H1 (cell line): ENCODE data around the gene CASR. TPM values are rescaled to one million over a fixed set of nuclear protein-coding genes. Genes with fewer than 3 reads are reported as not detected.

ENCODE experiments used
- BCL11A ChIP-seq, 2 experiments: IDR thresholded peaks; one replicate each; pipeline ENCODE4 v1.6.1; 2011; ENCODE audit warnings: low read depth in 2 of 2, low read length in 2 of 2, mild to moderate bottlenecking in 2 of 2
- BRCA1 ChIP-seq: IDR thresholded peaks from 2 replicates; pipeline ENCODE4 v1.6.1; 2012; ENCODE audit warnings: low read depth, low read length, improper control_type of control experiment
- E2F6 ChIP-seq: IDR thresholded peaks from 2 replicates; pipeline ENCODE4 v1.6.1; 2012; ENCODE audit warnings: inconsistent platforms
- JUN ChIP-seq: IDR thresholded peaks from 2 replicates; pipeline ENCODE4 v1.6.1; 2011; ENCODE audit warnings: low read depth, mild to moderate bottlenecking, improper control_type of control experiment, low read length
- RNF2 ChIP-seq: fragments of 200-900, 300-1000 bp; sonication (generic); IDR thresholded peaks from 2 replicates; pipeline ENCODE4 v1.7.1; 2016; ENCODE audit warnings: borderline replicate concordance, low read depth, mild to moderate bottlenecking, antibody characterized with exemption, low read length; ENCODE audit not compliant: poor library complexity, severe bottlenecking; ENCODE audit errors: missing control alignments
- SIN3A ChIP-seq, 2 experiments: IDR thresholded peaks in 1 of 2; conservative IDR thresholded peaks in 1 of 2; 2 replicates each; pipeline ENCODE4 v1.6.1; 2011 to 2012; ENCODE audit warnings: low read length in 2 of 2, improper control_type of control experiment in 1 of 2, low read depth in 1 of 2, mild to moderate bottlenecking in 1 of 2
- SP4 ChIP-seq: IDR thresholded peaks from 2 replicates; pipeline ENCODE4 v1.6.1; 2012; ENCODE audit warnings: low read length, inconsistent platforms
- TAF1 ChIP-seq: IDR thresholded peaks from 2 replicates; pipeline ENCODE4 v1.6.1; 2011; ENCODE audit warnings: mild to moderate bottlenecking, low read depth, low read length
- polyA plus RNA-seq, 7 experiments: library from polyadenylated mRNA; depleted of rRNA in 3 of 7; stranded (reverse) in 5 of 7; unstranded in 2 of 7; fragments of >200 nt in 5 of 7; fragments of 200-250 nt in 2 of 7; gene quantifications; 1 replicate in 5 of 7; 2 replicates in 1 of 7; 4 replicates in 1 of 7; pipeline versions ENCODE4 v1.2.1 to v1.2.3, GENCODE V29; 2011 to 2013; ENCODE audit warnings: missing spikeins in 2 of 7, mixed read lengths in 2 of 7
- total RNA-seq: library from RNA; stranded (reverse); fragmentation: NEBNext Ultra II Directional; extraction: Animal tissue kit (Norgen Biotek cat#: 25700); gene quantifications from 2 replicates; pipeline ENCODE4 v1.2.1, GENCODE V29; 2021

Gene CASR
- total and polyA plus RNA-seq, 2 of the 8 experiments (the other 6 are each of a cell fraction or from before 2014, with no cell fraction given) = 0.36 to 0.58 TPM

DNA sequence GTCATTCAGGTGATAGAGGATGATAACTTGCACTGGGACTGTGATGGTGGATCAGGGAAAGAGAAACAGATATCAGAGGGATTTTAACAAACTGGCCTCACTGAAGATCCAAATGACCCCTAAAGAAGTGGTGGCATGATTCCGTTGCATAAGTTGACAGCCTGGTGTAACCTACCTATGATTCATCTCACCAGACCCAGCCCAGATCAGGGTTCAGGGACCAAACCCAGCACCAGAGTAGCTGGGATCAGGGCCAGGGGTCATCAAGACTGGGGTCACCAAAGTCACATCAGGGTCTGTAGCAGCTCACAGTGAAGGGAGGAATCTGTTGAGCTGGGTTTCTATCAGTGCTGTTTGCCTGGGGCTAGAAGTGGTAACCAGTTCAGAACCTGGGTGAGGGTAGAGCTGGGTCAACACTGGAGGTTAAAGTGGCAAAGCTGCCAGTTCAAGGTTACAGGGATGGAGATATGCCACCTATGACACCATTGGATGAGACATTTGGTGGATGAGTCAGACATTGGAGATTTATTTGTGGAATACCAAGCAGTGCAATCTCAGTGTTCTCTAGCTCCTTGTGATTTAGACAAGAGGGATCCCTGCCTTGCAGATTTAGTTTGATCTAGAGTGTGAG is 35.9 kb downstream of the CASR start (continued):
- no peak for TF ChIP-seq SIN3A (conservative IDR thresholded peaks at IDR 0.05 in 1 of 2, IDR thresholded peaks at IDR 0.05 in 1 of 2; ENCODE audit: low read depth in 1 of 2, low read length in 2 of 2)
- no peak for TF ChIP-seq E2F6
- no peak for TF ChIP-seq RNF2
- TF ChIP-seq BRCA1 = no peak
- TF ChIP-seq JUN = no peak
- TF ChIP-seq TAF1 = no peak
- TF ChIP-seq BCL11A (IDR thresholded peaks at IDR 0.05; ENCODE audit: low read depth in 2 of 2, low read length in 2 of 2) = no peak
- TF ChIP-seq SP4 = no peak
